ENCODE measurements around the gene C10orf53.

DNA sequence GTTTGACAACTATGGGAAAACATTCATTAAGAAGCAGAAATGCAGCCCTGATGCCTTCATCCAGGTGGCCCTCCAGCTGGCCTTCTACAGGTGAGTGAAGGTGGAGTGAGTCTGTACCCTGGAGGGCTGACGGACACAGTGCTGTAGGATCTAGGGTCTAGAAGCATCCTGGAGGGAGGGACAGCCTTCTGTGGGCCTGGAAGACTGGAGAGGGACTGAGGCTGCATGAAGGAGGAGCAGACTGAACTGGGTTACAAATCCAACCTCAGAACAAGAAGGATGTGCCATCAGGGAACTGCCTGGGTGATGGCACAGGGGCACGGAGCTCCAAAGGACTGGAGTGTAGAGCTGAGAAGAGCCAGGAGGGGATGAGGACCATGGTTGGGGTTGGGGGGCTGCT, 27.5 kb upstream of the C10orf53 start:
- TF ChIP-seq, protein P1, sequence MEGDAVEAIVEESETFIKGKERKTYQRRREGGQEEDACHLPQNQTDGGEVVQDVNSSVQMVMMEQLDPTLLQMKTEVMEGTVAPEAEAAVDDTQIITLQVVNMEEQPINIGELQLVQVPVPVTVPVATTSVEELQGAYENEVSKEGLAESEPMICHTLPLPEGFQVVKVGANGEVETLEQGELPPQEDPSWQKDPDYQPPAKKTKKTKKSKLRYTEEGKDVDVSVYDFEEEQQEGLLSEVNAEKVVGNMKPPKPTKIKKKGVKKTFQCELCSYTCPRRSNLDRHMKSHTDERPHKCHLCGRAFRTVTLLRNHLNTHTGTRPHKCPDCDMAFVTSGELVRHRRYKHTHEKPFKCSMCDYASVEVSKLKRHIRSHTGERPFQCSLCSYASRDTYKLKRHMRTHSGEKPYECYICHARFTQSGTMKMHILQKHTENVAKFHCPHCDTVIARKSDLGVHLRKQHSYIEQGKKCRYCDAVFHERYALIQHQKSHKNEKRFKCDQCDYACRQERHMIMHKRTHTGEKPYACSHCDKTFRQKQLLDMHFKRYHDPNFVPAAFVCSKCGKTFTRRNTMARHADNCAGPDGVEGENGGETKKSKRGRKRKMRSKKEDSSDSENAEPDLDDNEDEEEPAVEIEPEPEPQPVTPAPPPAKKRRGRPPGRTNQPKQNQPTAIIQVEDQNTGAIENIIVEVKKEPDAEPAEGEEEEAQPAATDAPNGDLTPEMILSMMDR (IDR thresholded peaks at IDR 0.05), result no peak
- TF ChIP-seq POLR2A (IDR thresholded peaks at IDR 0.05), result no peak

Data from right lobe of liver (tissue), 4 donors.